Mucosa of stomach (tissue), 1 donor: ENCODE measurements around the gene DDI2.

ENCODE experiments used
- H3K27me3 ChIP-seq: one replicate; pipeline ENCODE4 v1.7.0; 2013; ENCODE audit warnings: mild to moderate bottlenecking, low read length; ENCODE audit not compliant: control insufficient read depth, insufficient read depth
- H3K36me3 ChIP-seq: one replicate; pipeline ENCODE4 v1.7.0; 2013; ENCODE audit warnings: low read length; ENCODE audit not compliant: control insufficient read depth, insufficient read depth
- H3K4me1 ChIP-seq: one replicate; pipeline ENCODE4 v1.7.0; 2013; ENCODE audit warnings: mild to moderate bottlenecking, low read length; ENCODE audit not compliant: control insufficient read depth, insufficient read depth
- H3K4me3 ChIP-seq: one replicate; pipeline ENCODE4 v1.7.0; 2013; ENCODE audit warnings: low read length
- H3K9ac ChIP-seq: one replicate; pipeline ENCODE4 v1.7.0; 2013; ENCODE audit warnings: mild to moderate bottlenecking, low read length, moderate library complexity
- H3K9me3 ChIP-seq: one replicate; pipeline ENCODE4 v1.7.0; 2013; ENCODE audit warnings: mild to moderate bottlenecking, low read length, moderate library complexity; ENCODE audit not compliant: control insufficient read depth
- donor health status: Pancreatic carcinoma.

Gene DDI2

DNA sequence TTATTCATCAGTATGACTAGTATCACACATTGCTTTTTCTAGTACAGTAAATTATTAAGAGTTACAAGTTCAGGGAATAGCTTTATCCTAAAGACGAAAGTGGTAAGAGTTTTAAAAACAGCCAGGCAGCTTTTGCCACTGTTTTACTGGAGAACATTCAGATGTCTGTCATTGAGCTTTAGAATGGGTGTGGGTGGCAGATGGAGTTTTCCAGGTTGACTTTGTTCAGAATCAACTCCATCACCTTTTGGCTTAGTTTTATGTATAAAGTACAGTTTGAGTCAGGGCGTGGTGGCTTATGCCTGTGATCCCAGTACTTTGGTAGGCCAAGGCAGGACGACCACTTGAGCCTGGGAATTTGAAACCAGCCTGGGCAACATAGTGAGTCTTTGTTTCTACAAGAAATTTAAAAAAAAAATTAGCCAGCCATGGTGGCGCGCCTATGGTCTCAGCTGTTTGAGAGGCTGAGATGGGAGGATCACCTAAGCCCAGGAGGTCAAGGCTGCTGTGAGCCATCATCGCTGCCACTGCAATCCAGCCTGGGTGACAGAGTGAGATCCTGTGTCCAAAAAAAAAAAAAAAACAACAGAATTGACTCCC lies 36.9 kb downstream of the DDI2 start:
- H3K27me3 ChIP-seq, result no peaks in the 10 kb centered on the region
- H3K9me3 ChIP-seq, result no peaks in the 10 kb centered on the region
- no peak overlapping the region for H3K4me3 ChIP-seq
- H3K4me1 ChIP-seq, result no peaks in the 10 kb centered on the region
- H3K9ac ChIP-seq, result no peak overlapping the region
- no peaks in the 10 kb centered on the region for H3K36me3 ChIP-seq

DNA sequence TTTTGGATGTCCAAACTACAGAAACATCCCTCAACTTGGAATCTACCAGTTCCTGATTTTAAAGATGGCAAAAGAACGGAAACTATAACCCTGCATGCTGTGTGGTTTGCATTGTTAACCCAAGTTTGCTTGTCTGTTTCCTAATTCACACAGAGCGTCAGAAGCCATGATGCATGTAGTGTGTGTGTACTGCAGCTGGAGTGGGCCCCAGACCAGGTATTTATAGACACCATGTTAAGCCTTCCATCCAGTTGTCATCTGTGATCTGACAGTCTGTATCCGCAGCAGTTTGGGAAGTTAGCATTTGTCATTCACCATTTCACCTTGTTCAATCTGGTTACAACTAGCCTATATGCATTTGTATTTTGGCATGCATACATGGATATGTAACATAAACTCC lies 39.2 kb downstream of the DDI2 start:
- Histone ChIP-seq H3K4me3 (no peak overlapping the region), H3K36me3 (no peaks in the 10 kb centered on the region), H3K9me3 (no peaks in the 10 kb centered on the region)

DNA sequence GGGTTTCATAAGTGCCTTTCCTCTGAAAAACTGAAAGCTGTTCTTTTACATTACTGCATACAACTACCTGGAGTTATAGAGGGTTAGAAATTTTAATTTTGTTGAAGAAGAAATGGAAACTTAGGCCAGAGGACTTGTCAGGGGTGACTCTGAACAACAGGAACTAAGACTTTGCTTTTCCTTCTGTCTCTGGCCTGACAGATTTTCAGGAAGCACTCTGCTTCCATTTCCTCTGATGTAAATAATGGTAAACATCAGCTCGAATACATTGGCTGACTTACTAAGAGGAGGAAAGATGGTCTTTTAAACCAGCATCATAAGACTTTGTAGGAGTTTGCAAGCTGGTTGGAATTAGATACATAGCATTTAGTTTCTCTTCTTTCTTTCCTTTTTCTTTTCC lies 39.8 kb downstream of the DDI2 start:
- no peaks in the 10 kb centered on the region for H3K27me3 ChIP-seq
- no peak overlapping the region for H3K4me3 ChIP-seq
- H3K36me3 ChIP-seq, result no peaks in the 10 kb centered on the region
- H3K9ac ChIP-seq, result no peak overlapping the region
- H3K9me3 ChIP-seq, result no peaks in the 10 kb centered on the region
- H3K4me1 ChIP-seq, result no peaks in the 10 kb centered on the region

More for the DNA sequence above, 39.2 kb downstream of the DDI2 start:
- no peak overlapping the region for H3K9ac ChIP-seq
- no peaks in the 10 kb centered on the region for H3K4me1 ChIP-seq
- no peaks in the 10 kb centered on the region for H3K27me3 ChIP-seq

DNA sequence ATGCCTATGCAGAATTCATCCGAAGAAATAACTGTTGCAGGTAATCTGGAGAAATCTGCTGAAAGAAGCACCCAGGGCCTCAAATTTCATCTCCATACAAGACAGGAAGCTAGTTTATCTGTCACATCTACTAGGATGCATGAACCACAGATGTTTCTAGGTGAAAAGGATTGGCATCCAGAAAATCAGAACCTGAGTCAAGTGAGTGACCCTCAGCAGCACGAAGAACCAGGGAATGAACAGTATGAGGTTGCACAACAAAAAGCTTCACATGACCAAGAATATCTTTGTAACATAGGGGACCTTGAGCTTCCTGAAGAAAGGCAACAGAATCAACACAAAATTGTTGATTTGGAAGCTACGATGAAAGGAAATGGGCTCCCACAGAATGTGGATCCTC lies 42.9 kb downstream of the DDI2 start:
- H3K36me3 ChIP-seq, result no peaks in the 10 kb centered on the region
- no peak overlapping the region for H3K4me3 ChIP-seq
- no peaks in the 10 kb centered on the region for H3K4me1 ChIP-seq
- H3K9ac ChIP-seq, result no peak overlapping the region
- no peaks in the 10 kb centered on the region for H3K27me3 ChIP-seq
- H3K9me3 ChIP-seq, result no peaks in the 10 kb centered on the region

DNA sequence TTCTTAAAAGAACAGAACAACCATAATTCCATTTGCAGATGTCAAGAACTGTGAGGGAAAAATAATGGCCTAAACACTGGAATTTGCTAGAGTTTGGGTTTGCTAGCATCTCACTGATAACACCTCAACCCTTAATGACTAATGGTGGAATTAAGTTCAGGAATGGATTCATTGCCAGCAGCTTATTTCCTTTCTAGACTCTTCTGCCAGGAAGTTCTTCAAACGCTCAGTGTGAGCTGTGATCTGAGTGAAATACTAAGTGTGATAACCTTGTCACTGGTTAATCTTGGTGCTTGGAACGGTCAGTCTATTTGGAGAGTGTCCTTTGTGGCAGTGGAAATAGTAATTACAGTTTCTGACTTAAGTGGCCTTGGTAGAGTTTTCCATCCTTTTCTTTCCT lies 45.2 kb downstream of the DDI2 start:
- H3K27me3 ChIP-seq, result no peaks in the 10 kb centered on the region
- peaks cover under 1% of the 10 kb centered on the region for H3K4me1 ChIP-seq
- no peak overlapping the region for H3K4me3 ChIP-seq
- H3K9ac ChIP-seq, result no peak overlapping the region
- no peaks in the 10 kb centered on the region for H3K9me3 ChIP-seq
- H3K36me3 ChIP-seq, result no peaks in the 10 kb centered on the region

DNA sequence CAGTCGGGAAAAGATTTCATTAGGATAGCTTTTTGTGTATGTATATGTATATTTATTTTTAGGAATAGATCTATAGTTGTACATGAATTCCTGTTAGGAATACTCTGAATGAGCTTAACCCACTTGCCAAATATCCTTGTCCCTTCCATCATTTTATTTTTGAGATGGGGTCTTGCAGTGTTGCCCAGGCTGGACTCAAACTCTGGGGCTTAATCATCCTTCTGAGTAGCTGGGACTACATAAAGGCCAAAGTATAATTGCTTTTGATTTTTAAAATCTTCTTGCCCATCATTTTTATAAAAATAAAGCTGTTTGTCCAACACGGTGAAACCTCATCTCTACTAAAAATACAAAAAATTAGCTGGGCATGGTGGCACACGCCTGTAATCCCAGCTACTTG lies 46.7 kb downstream of the DDI2 start:
- no peak overlapping the region for H3K4me3 ChIP-seq
- no peak overlapping the region for H3K9ac ChIP-seq
- H3K4me1 ChIP-seq, result peaks cover 12% of the 10 kb centered on the region
- H3K9me3 ChIP-seq, result no peaks in the 10 kb centered on the region
- no peaks in the 10 kb centered on the region for H3K27me3 ChIP-seq
- no peaks in the 10 kb centered on the region for H3K36me3 ChIP-seq

DNA sequence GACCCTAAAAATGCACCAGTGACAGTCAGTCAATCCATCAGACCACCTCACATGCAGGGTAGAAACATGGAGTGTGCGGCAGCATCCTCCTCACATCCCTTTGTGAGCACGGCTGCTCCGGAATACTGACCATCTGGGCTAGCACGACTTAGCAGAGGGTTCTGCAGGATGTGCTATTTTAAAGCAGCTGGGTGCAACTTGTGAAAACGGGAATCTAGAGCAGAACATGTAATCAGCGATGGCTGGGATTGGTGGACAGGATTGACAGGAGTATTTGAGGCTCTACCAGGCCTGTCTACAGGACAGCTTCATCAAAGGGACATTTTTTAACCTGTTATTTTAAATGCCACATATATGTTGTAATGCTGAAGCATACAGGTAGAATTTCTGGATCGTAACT lies 50.1 kb downstream of the DDI2 start:
- Histone ChIP-seq H3K9me3 (no peaks in the 10 kb centered on the region), H3K4me1 (peaks cover 19% of the 10 kb centered on the region), H3K27me3 (no peaks in the 10 kb centered on the region), H3K9ac (no peak overlapping the region), H3K36me3 (no peaks in the 10 kb centered on the region), H3K4me3 (no peak overlapping the region)

DNA sequence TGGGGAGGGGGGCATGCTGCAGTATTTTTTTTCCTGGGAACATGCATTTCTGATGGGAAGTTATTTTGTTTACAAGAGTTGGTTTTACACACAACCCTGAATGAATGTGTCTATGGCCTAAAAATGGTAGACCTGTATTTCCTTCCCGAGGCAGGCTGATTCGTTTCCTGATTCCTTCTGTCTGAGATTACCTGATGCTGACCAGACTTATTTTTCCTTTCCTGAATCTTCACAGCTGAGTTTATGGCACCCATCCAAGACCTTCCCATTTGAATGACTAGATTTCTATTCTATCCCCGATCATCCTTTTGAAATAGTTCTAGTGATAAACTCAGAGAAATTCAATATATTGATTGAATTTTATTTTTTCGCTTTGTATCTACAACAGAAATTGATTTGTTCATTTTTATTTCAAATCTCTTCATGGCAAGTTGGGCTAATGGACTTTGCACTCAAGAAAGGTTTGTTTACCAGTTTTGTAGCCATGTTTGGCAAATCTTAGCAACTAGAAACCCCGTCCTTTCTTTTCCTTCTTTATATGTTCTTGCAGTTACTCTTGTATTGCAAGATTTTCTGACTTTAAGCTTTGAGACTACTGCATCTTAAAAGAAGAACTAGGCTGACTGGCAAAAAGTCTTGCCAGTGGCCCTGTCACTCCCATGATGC lies 51.0 kb downstream of the DDI2 start:
- H3K36me3 ChIP-seq, result no peaks in the 10 kb centered on the region
- H3K9ac ChIP-seq, result no peak overlapping the region
- peaks cover 19% of the 10 kb centered on the region for H3K4me1 ChIP-seq
- H3K27me3 ChIP-seq, result no peaks in the 10 kb centered on the region
- no peaks in the 10 kb centered on the region for H3K9me3 ChIP-seq
- no peak overlapping the region for H3K4me3 ChIP-seq

DNA sequence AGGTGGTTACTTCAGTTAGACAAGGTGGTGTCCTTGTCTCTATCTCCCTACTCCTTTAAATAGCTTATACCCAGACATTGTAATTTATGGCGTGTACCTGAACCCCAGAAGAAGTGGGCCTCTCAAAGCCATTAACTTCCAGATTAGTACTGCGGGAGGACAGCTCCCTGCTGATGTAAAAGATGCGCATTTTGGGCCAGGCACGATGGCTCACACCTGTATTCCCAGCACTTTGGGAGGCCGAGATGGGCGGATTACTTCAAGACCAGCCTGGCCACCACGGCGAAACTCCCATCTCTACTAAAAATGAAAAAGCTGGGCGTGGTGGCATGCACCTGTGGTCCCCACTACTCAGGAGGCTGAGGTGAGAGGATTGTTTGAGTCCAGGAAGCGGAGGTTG lies 51.8 kb downstream of the DDI2 start:
- no peaks in the 10 kb centered on the region for H3K36me3 ChIP-seq

DNA sequence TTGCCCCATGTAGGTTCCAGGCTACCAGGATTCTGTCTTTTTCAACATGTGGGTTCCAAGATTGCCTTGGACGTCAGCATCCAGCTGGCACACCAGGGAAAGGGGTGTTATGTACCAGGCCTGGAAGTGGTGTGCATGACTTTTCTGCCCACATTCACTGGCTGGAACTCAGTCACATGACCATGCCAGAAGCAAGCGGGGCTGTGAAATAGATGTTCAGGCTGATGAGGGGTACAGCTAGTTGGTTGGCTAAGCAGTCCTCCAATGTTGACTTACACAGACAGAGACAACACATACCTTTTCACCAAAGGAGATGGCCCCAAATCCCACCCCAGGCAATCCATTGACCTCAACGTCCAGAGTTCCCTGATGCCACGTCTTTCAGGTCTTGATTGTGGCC lies 52.6 kb downstream of the DDI2 start:
- Histone ChIP-seq H3K4me1 (peaks cover 19% of the 10 kb centered on the region), H3K9ac (no peak overlapping the region), H3K36me3 (no peaks in the 10 kb centered on the region), H3K4me3 (no peak overlapping the region), H3K9me3 (no peaks in the 10 kb centered on the region), H3K27me3 (no peaks in the 10 kb centered on the region)

More for the DNA sequence above, 51.8 kb downstream of the DDI2 start:
- no peak overlapping the region for H3K9ac ChIP-seq
- H3K4me1 ChIP-seq, result peaks cover 19% of the 10 kb centered on the region
- no peaks in the 10 kb centered on the region for H3K9me3 ChIP-seq
- H3K4me3 ChIP-seq, result no peak overlapping the region
- H3K27me3 ChIP-seq, result no peaks in the 10 kb centered on the region

DNA sequence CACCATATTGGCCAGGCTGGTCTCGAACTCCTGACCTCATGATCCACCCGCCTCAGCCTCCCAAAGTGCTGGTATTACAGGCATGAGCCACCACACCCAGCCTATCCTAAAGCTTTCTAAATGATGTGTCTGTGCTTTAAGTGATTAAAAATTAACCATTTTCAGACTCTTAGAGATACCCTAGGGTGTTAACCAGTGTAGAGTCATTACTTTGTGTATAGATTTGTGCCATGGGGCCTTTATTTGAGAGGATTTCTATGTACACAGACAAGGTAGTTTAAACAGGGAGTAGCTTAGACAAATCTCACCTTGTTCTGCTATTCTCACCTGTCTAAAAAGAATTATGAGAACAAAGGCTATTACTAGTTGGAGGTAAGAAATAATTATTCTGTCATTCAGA lies 54.2 kb downstream of the DDI2 start:
- Histone ChIP-seq H3K9me3 (no peaks in the 10 kb centered on the region), H3K4me1 (peaks cover 19% of the 10 kb centered on the region), H3K36me3 (no peaks in the 10 kb centered on the region), H3K9ac (no peak overlapping the region), H3K4me3 (no peak overlapping the region), H3K27me3 (no peaks in the 10 kb centered on the region)

DNA sequence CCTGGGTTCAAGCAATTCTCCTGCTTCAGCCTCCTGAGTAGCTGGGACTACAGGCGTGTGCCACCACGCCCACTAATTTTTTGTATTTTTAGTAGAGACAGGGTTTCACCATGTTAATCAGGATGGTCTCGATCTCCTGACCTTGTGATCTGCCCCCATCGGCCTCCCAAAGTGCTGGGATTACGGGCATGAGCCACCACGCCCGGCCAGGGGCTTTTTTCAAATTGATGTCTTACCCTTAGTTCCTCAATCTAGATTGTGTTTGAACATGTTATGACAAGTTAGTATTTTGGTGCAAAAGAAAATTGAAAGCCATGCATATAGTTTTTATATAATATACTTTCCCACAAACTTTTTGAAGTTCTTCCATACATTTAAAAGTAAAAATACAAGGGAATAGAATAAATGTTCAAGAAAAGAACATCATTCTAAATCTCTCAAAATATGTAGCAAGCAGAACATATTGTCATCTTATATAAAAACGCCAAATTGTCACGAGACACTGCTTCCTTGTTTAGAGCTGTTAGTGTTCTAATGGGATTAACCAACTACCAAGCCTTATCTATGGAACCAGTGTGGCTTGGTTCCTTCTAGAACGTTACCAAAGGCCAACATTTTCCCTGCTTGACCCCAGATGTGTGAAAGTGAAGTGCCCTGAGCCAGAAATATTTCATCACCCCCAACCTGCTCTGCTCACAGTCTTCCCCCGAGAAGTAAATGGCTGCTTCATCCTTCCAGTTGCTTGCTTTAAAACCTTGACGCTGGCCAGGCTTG lies 57.3 kb downstream of the DDI2 start:
- Histone ChIP-seq H3K36me3 (no peaks in the 10 kb centered on the region), H3K9ac (no peak overlapping the region), H3K4me3 (no peak overlapping the region), H3K4me1 (peaks cover 7% of the 10 kb centered on the region), H3K9me3 (no peaks in the 10 kb centered on the region), H3K27me3 (no peaks in the 10 kb centered on the region)
